CD4-positive, alpha-beta T cell (primary cell): Measurements from ENCODE around the gene HERPUD2. TPM values are rescaled to one million over a fixed set of nuclear protein-coding genes. Genes with fewer than 3 reads are reported as not detected.

ENCODE experiments used
- ATAC-seq: fragments of 200-7000 bp; cut with Tn5 transposase; one replicate; pipeline ENCODE4 v1.10.0; 2022; ENCODE audit warnings: mild to moderate bottlenecking; ENCODE audit not compliant: poor library complexity
- CTCF ChIA-PET: fragments of 350-600 bp; sonication (Branson Sonifier 250); formaldehyde crosslinking; loops from one replicate; lab custom pipeline; 2021; ENCODE audit warnings: antibody characterized with exemption, inconsistent platforms; lab: Charles Lee
- POLR2A ChIA-PET: fragments of 350-600 bp; sonication (Branson Sonifier 250); formaldehyde crosslinking; loops from one replicate; lab custom pipeline; 2021; ENCODE audit warnings: antibody characterized with exemption, inconsistent platforms; lab: Charles Lee
- DNase-seq, 14 experiments: peaks; one replicate each; pipeline ENCODE4 v3.0.0-alpha.2; 2013 to 2020; ENCODE audit warnings: mixed read lengths in 2 of 14
- H3K27ac ChIP-seq, 2 donors: one replicate each; pipeline versions ENCODE4 v1.5.1 to v1.7.0; 2013; ENCODE audit warnings: low read length in 2 of 2, low read depth in 1 of 2, mild to moderate bottlenecking in 1 of 2
- H3K27me3 ChIP-seq, 2 experiments: 1 replicate in 1 of 2; 2 replicates in 1 of 2; pipeline versions ENCODE4 v1.6.1 to v1.7.0; 2013; ENCODE audit warnings: low read length in 2 of 2, control low read depth in 1 of 2, mild to moderate bottlenecking in 1 of 2, moderate library complexity in 1 of 2; ENCODE audit not compliant: insufficient read depth in 2 of 2, control insufficient read depth in 1 of 2
- H3K36me3 ChIP-seq: one replicate; pipeline ENCODE4 v1.6.1; 2013; ENCODE audit warnings: low read length, control low read depth; ENCODE audit not compliant: insufficient read depth
- H3K4me1 ChIP-seq: one replicate; pipeline ENCODE4 v1.6.1; 2013; ENCODE audit warnings: low read length, control low read depth; ENCODE audit not compliant: insufficient read depth
- H3K4me3 ChIP-seq: one replicate; pipeline ENCODE4 v1.5.1; 2013; ENCODE audit warnings: mild to moderate bottlenecking, low read length, moderate library complexity
- H3K9me3 ChIP-seq, 2 experiments: 1 replicate in 1 of 2; 2 replicates in 1 of 2; pipeline versions ENCODE4 v1.6.1 to v1.7.0; 2013; ENCODE audit warnings: low read length in 2 of 2, mild to moderate bottlenecking in 2 of 2, control low read depth in 1 of 2, moderate library complexity in 1 of 2; ENCODE audit not compliant: control insufficient read depth in 1 of 2, insufficient read depth in 1 of 2
- H3K27ac Mint-ChIP-seq: one replicate; pipeline ENCODE4 v1.8.0; 2020; ENCODE audit warnings: mixed read lengths
- H3K27me3 Mint-ChIP-seq: one replicate; pipeline ENCODE4 v1.8.0; 2021; ENCODE audit warnings: mixed read lengths
- H3K36me3 Mint-ChIP-seq: one replicate; pipeline ENCODE4 v1.8.0; 2021; ENCODE audit warnings: low read depth, mixed read lengths
- H3K4me1 Mint-ChIP-seq: one replicate; pipeline ENCODE4 v1.8.0; 2021; ENCODE audit warnings: low read depth, mixed read lengths
- H3K4me3 Mint-ChIP-seq: one replicate; pipeline ENCODE4 v1.8.0; 2020; ENCODE audit warnings: mild to moderate bottlenecking, mixed read lengths
- H3K9me3 Mint-ChIP-seq: one replicate; pipeline ENCODE4 v1.8.0; 2020; ENCODE audit warnings: mixed read lengths
- intact Hi-C, 2 experiments: fragments of 100-400 bp; cut with DNase I in 1 of 2; cut with micrococcal nuclease in 1 of 2; formaldehyde crosslinking; loops; one replicate each; pipeline versions ENCODE4 v1.15.1 to v1.9.0; 2023 to 2025; cut with DNase I, micrococcal nuclease
- total RNA-seq, 174 experiments: library from RNA in 2 of 174; stranded (reverse) in 2 of 174; gene quantifications; one replicate each; pipeline ENCODE4 v1.2.3 and lab custom pipeline; 2021 to 2026
- TF ChIP-seq, protein P1 (sequence below): fragments of 200-600 bp; IDR thresholded peaks from one replicate; pipeline ENCODE4 v1.8.0; 2022; ENCODE audit warnings: antibody characterized with exemption, mild to moderate bottlenecking

HERPUD2 gene
- total RNA-seq, 2 experiments from 2014 or later: 113 to 127 TPM

DNA sequence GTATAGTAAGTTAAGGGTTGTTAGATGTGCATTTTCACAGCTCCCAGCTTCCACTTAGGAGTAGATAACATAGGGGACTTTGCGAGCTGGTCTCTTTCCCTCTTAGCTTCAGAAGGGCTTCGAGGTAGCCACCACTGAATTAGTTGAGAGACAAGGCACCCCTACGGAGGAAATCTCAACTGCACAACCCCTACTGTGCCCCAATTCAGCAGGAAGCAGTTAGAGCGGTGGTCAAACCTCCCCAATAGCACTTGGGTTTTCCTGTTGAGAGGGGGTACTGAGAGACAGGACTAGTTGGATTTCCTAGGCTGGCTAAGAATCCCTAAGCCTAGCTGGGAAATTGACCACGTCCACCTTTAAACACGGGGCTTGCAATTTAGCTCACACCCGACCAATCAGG is 1.1 kb upstream of the HERPUD2 start:
- H3K36me3 Mint-ChIP-seq: peaks cover 44% of the 10 kb centered on the region
- H3K27ac Mint-ChIP-seq: peak overlapping the region; percentile 99
- DNase-seq: peak in 1 of 14 experiments; percentile 39
- peak overlapping the region in 1 of 2 donors; percentile 94 for H3K27ac ChIP-seq
- H3K36me3 ChIP-seq: no peaks in the 10 kb centered on the region
- no peaks in the 10 kb centered on the region for H3K27me3 Mint-ChIP-seq
- no peaks in the 10 kb centered on the region for H3K27me3 ChIP-seq
- ATAC-seq: no peak
- CTCF ChIA-PET: interaction anchor here (1.3 to 1.7 kb wide), 2 partner anchors 29 to 71 kb away, joined by 4 read pairs; no protein-coding TSS in a partner anchor
- H3K4me3 Mint-ChIP-seq: peak overlapping the region; percentile 99
- H3K4me1 Mint-ChIP-seq: peaks cover 49% of the 10 kb centered on the region
- TF ChIP-seq, protein P1, sequence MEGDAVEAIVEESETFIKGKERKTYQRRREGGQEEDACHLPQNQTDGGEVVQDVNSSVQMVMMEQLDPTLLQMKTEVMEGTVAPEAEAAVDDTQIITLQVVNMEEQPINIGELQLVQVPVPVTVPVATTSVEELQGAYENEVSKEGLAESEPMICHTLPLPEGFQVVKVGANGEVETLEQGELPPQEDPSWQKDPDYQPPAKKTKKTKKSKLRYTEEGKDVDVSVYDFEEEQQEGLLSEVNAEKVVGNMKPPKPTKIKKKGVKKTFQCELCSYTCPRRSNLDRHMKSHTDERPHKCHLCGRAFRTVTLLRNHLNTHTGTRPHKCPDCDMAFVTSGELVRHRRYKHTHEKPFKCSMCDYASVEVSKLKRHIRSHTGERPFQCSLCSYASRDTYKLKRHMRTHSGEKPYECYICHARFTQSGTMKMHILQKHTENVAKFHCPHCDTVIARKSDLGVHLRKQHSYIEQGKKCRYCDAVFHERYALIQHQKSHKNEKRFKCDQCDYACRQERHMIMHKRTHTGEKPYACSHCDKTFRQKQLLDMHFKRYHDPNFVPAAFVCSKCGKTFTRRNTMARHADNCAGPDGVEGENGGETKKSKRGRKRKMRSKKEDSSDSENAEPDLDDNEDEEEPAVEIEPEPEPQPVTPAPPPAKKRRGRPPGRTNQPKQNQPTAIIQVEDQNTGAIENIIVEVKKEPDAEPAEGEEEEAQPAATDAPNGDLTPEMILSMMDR: no peak
- H3K9me3 Mint-ChIP-seq: no peaks in the 10 kb centered on the region
- no peaks in the 10 kb centered on the region for H3K9me3 ChIP-seq
- intact Hi-C loops: loop anchor here (1.0 to 10.0 kb wide), 8 partner anchors 13 to 666 kb away; partner anchors contain the start of genes SEPTIN7 (in 2 of the 2), DPY19L1 (in 1 of the 2) and EEPD1 (in 1 of the 2)
- POLR2A ChIA-PET: interaction anchor here (0.9 to 9.1 kb wide), 8 partner anchors 8 to 107 kb away, joined by 3 to 175 read pairs (median 8); partner anchors contain the start of gene SEPTIN7
- H3K4me1 ChIP-seq: peaks cover 16% of the 10 kb centered on the region
- peak overlapping the region; percentile 97 for H3K4me3 ChIP-seq

DNA sequence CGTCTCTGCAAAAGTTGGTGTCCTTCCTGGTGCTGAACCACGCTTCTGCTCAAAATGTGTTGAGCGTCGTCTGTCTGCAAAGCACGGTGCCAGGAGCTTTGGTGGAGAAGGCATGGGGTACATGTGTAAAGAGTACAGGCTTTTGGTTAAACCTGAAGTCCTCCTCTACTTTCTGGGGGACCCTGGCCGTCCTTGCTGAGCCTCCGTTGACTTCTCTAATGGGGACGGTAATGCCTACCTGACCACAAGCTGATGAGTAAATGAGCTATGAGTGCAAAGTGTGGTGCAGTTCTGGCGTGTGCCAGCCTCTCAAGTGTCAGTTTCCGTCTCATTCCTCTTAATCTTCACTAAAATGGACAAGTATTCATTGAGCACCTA is 527 bp upstream of the HERPUD2 start:
- intact Hi-C loops: loop anchor here (1.0 to 10.0 kb wide), 8 partner anchors 13 to 667 kb away; partner anchors contain the start of genes SEPTIN7 (in 2 of the 2), DPY19L1 (in 1 of the 2) and EEPD1 (in 1 of the 2)
- ATAC-seq (peak; percentile 9), DNase-seq (peak in 4 of 14 experiments; percentile 28 to 51 (median 48))
- Histone ChIP-seq H3K4me1 (peaks cover 16% of the 10 kb centered on the region), H3K27me3 (no peaks in the 10 kb centered on the region), H3K9me3 (no peaks in the 10 kb centered on the region), H3K36me3 (no peaks in the 10 kb centered on the region), H3K27ac (peak overlapping the region; percentile 94 to 96), H3K4me3 (peak overlapping the region; percentile 97)
- peak overlapping the region; percentile 99 for H3K27ac Mint-ChIP-seq
- ChIA-PET POLR2A (interaction anchor here (0.8 to 9.1 kb wide), 13 partner anchors 9 to 211 kb away, joined by 3 to 175 read pairs (median 5); partner anchors contain the start of gene SEPTIN7), CTCF (interaction anchor here (1.3 to 1.7 kb wide), 2 partner anchors 30 to 71 kb away, joined by 4 read pairs; no protein-coding TSS in a partner anchor)
- H3K36me3 Mint-ChIP-seq: peaks cover 49% of the 10 kb centered on the region
- TF ChIP-seq, protein P1: no peak
- no peaks in the 10 kb centered on the region for H3K27me3 Mint-ChIP-seq
- H3K9me3 Mint-ChIP-seq: no peaks in the 10 kb centered on the region
- peaks cover 54% of the 10 kb centered on the region for H3K4me1 Mint-ChIP-seq
- peak overlapping the region; percentile 99 for H3K4me3 Mint-ChIP-seq

DNA sequence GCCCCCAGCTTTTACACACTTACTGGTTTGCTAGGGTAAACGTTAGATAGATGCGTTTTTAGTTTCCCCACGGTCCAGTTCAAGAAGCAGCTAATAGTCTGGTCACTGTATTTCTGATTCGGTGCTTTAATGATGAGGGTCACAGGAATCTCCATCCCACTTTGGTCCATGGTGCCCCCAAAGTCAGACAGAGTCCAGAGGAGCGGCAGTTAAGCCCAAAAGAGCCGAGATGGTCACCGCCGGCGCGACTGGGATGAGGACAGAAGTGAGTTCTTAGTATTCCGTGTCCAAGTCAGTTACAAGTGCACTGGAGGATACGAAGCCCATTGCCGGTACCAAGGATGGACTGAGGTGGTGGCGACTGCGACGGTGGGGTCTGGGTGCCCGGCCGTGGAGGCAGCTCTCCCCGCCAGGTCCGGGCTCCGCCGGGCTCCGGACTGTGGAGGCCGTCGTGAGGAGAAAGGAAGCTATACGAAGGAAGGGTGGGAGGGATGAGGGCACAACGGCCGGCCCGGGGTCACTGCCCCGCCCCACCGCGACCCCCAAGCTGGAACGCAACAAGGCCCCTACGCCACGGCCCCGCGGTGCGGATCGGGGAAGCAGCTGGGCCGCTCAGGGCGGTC is 663 bp downstream of the HERPUD2 start:
- H3K4me3 ChIP-seq: peak overlapping the region; percentile 97
- TF ChIP-seq, protein P1: no peak

More for the DNA sequence above, 663 bp downstream of the HERPUD2 start:
- peaks cover 66% of the 10 kb centered on the region for H3K4me1 Mint-ChIP-seq
- ChIA-PET POLR2A (interaction anchor here (0.7 to 9.1 kb wide), 13 partner anchors 10 to 210 kb away, joined by 3 to 175 read pairs (median 4); partner anchors contain the start of gene SEPTIN7), CTCF (interaction anchor here (1.0 to 1.7 kb wide), 2 partner anchors 15 to 31 kb away, joined by 3 to 4 read pairs; no protein-coding TSS in a partner anchor)
- H3K27ac Mint-ChIP-seq: peak overlapping the region; percentile 99
- peak in 2 of 14 experiments; percentile 18 to 39 for DNase-seq
- H3K36me3 Mint-ChIP-seq: peaks cover 58% of the 10 kb centered on the region
- H3K36me3 ChIP-seq: no peaks in the 10 kb centered on the region
- peak overlapping the region; percentile 85 for H3K4me3 Mint-ChIP-seq
- H3K9me3 ChIP-seq: no peaks in the 10 kb centered on the region
- H3K27me3 Mint-ChIP-seq: no peaks in the 10 kb centered on the region
- intact Hi-C loops: loop anchor here (2.0 to 10.0 kb wide), 6 partner anchors 13 to 659 kb away; partner anchors contain the start of genes SEPTIN7 (in 2 of the 2), DPY19L1 (in 1 of the 2) and EEPD1 (in 1 of the 2)
- H3K27ac ChIP-seq: peak overlapping the region; percentile 94 to 96
- H3K4me1 ChIP-seq: peaks cover 19% of the 10 kb centered on the region
- no peaks in the 10 kb centered on the region for H3K27me3 ChIP-seq
- no peaks in the 10 kb centered on the region for H3K9me3 Mint-ChIP-seq
- ATAC-seq: no peak
